Lower lobe of right lung (tissue), 2 donors: Measurements from ENCODE around the gene IGF1. TPM values are rescaled to one million over a fixed set of nuclear protein-coding genes. Genes with fewer than 3 reads are reported as not detected.

ENCODE experiments used
- ATAC-seq, 2 donors: fragments of 200-7000 bp; cut with Tn5 transposase; one replicate each; pipeline ENCODE4 v1.9.1; 2020 to 2022; ENCODE audit warnings: mild to moderate bottlenecking in 2 of 2, moderate library complexity in 2 of 2
- DNase-seq: peaks from one replicate; pipeline ENCODE4 v3.0.0-alpha.2; 2020
- H3K27ac ChIP-seq: fragments of 200-600 bp; one replicate; pipeline ENCODE4 v1.8.0; 2022
- H3K27me3 ChIP-seq: fragments of 200-600 bp; one replicate; pipeline ENCODE4 v1.8.0; 2022; ENCODE audit warnings: low read depth
- H3K36me3 ChIP-seq: fragments of 200-600 bp; one replicate; pipeline ENCODE4 v1.8.0; 2022; ENCODE audit warnings: mild to moderate bottlenecking
- H3K4me1 ChIP-seq: fragments of 200-600 bp; one replicate; pipeline ENCODE4 v1.8.0; 2022
- H3K4me3 ChIP-seq: fragments of 200-600 bp; one replicate; pipeline ENCODE4 v1.8.0; 2022; ENCODE audit warnings: mild to moderate bottlenecking
- H3K9me3 ChIP-seq: fragments of 200-600 bp; one replicate; pipeline ENCODE4 v1.8.0; 2022
- intact Hi-C: fragments of 100-400 bp; cut with DNase I; formaldehyde crosslinking; loops from one replicate; pipeline ENCODE4 v1.11.0; 2022
- total RNA-seq: library from RNA; stranded (reverse); fragmentation: NEBNext Ultra II Directional; extraction: Animal tissue kit (Norgen Biotek cat#: 25700); gene quantifications from one replicate; pipeline ENCODE4 v1.2.1, GENCODE V29; 2021
- TF ChIP-seq, protein P1 (sequence below): fragments of 200-600 bp; IDR thresholded peaks from one replicate; pipeline ENCODE4 v1.8.0; 2022; ENCODE audit warnings: antibody characterized with exemption, mild to moderate bottlenecking
- donor health status: DM: no; HTN: yes; CAD: no; lungs with severe emphysema.

Gene IGF1
- total RNA-seq, 1 donor from 2014 or later, result 16.9 TPM

GRCh38 chr12:102521662-102522277, 41.4 kb upstream of the IGF1 start:
- DNase-seq, result no peak
- Histone ChIP-seq H3K27me3 (no peaks in the 10 kb centered on the region), H3K4me3 (no peak overlapping the region), H3K27ac (no peak overlapping the region), H3K36me3 (no peaks in the 10 kb centered on the region), H3K4me1 (no peaks in the 10 kb centered on the region), H3K9me3 (no peaks in the 10 kb centered on the region)
- TF ChIP-seq, protein P1, sequence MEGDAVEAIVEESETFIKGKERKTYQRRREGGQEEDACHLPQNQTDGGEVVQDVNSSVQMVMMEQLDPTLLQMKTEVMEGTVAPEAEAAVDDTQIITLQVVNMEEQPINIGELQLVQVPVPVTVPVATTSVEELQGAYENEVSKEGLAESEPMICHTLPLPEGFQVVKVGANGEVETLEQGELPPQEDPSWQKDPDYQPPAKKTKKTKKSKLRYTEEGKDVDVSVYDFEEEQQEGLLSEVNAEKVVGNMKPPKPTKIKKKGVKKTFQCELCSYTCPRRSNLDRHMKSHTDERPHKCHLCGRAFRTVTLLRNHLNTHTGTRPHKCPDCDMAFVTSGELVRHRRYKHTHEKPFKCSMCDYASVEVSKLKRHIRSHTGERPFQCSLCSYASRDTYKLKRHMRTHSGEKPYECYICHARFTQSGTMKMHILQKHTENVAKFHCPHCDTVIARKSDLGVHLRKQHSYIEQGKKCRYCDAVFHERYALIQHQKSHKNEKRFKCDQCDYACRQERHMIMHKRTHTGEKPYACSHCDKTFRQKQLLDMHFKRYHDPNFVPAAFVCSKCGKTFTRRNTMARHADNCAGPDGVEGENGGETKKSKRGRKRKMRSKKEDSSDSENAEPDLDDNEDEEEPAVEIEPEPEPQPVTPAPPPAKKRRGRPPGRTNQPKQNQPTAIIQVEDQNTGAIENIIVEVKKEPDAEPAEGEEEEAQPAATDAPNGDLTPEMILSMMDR, result no peak
- no peak for ATAC-seq
- intact Hi-C loops, result no loop called here

DNA sequence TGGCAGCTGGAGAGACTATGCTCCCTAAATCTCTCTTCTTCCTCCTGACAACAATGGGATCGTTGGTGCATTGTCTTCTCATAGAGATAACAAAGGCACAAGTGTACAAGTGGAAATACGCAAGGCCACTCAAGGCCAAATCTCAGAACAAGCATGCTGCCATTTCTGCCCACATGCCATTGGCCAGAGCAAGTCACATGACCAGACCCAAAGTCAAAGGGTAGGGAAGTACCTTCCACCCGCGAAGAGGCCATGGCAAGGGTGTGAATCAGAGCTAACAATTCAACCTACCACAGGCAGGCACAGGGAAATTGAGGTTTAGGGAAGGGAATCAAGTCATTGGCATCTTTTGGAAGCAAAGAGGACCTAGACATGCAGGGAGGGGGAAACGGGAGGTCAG, 38.5 kb upstream of the IGF1 start:
- DNase-seq, result no peak
- intact Hi-C loops, result no loop called here
- H3K9me3 ChIP-seq, result no peaks in the 10 kb centered on the region
- H3K4me1 ChIP-seq, result no peaks in the 10 kb centered on the region
- no peak overlapping the region for H3K4me3 ChIP-seq
- no peaks in the 10 kb centered on the region for H3K36me3 ChIP-seq
- H3K27ac ChIP-seq, result no peak overlapping the region
- no peaks in the 10 kb centered on the region for H3K27me3 ChIP-seq
- TF ChIP-seq, protein P1, result no peak
- ATAC-seq, result no peak

DNA sequence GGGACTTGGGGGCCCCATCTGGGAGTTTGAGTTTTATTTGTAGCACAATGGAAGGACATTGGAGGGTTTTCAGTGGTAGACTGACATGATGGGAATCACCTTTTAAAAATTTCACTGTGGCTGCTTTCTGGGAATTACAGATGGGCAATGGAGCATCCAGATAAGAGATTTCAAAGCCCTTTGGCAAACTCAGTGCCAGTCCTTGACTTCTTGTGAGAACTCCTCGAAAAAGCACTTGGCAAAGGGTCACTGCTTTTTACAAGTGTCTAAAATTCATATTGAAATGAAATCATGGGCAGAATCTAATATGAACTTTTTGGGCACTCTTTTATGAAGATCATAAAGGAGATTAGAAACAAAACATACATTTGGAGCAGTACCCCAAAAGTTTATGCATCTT, 34.3 kb upstream of the IGF1 start:
- no peak for ATAC-seq
- Histone ChIP-seq H3K36me3 (no peaks in the 10 kb centered on the region), H3K4me1 (no peaks in the 10 kb centered on the region), H3K9me3 (no peaks in the 10 kb centered on the region), H3K4me3 (no peak overlapping the region), H3K27ac (no peak overlapping the region), H3K27me3 (no peaks in the 10 kb centered on the region)
- TF ChIP-seq, protein P1, result no peak
- no peak for DNase-seq
- intact Hi-C loops, result no loop called here

DNA sequence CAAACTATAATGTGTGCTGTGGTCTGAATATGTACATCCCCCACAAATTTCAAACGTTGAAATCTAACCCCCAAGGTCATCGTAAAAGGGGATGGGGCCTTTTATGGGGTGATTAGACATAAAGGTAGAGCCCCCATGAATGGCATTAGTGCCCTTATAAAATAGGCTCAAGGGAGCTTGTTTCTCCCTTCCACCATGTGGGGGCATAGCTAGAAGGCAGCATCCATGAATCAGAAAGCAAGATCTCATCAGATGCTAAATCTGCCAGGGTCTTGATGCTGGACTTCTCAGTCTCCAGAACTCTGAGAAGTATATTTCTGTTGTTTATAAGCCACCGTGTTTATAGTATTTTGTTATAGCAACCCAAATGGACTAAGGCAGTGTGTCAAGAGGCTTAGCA, 33.4 kb upstream of the IGF1 start:
- H3K4me3 ChIP-seq, result no peak overlapping the region
- no peak for DNase-seq
- H3K9me3 ChIP-seq, result no peaks in the 10 kb centered on the region
- TF ChIP-seq, protein P1, result no peak
- intact Hi-C loops, result no loop called here
- no peak for ATAC-seq
- H3K27me3 ChIP-seq, result no peaks in the 10 kb centered on the region
- no peak overlapping the region for H3K27ac ChIP-seq
- no peaks in the 10 kb centered on the region for H3K36me3 ChIP-seq
- H3K4me1 ChIP-seq, result no peaks in the 10 kb centered on the region

DNA sequence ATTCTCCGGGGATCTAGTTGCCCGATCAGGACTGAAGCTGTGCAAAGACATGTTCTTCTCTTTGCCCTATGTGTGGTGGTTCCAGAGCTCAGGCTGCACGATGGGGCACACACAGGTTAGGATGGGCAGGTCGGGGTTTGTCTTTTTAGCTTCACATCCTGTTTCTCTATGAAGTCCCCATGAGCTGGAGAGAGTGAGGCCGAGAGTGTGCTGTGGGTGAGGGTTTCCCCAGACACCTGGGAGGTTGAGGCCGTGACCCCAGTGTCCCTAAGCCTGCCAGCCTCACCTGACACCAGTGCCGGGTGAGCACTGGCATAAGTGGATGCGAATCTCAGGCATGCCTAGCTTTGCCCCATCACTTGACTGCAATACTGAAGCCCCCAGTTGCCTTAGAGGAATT, 32.9 kb upstream of the IGF1 start:
- no peak overlapping the region for H3K27ac ChIP-seq
- DNase-seq (no peak), ATAC-seq (no peak)
- H3K4me3 ChIP-seq, result no peak overlapping the region
- intact Hi-C loops, result no loop called here
- H3K27me3 ChIP-seq, result no peaks in the 10 kb centered on the region
- H3K9me3 ChIP-seq, result no peaks in the 10 kb centered on the region
- H3K36me3 ChIP-seq, result no peaks in the 10 kb centered on the region
- H3K4me1 ChIP-seq, result no peaks in the 10 kb centered on the region
- TF ChIP-seq, protein P1, result no peak
